CD4-positive, alpha-beta T cell treated with Interleukin-10 for 1 hour (primary cell): ENCODE data around the gene ATP2A3.
"Not testable (repeated sequence)": the region's sequence is repeated elsewhere in the genome, so short reads cannot be mapped to it uniquely, and the experiment has no call there.

Experiments
- DNase-seq: peaks from one replicate; pipeline ENCODE4 v3.0.0-alpha.2; 2020

The ATP2A3 gene

GRCh38 chr17:3954086-3954485, 10.2 kb downstream of the ATP2A3 start:
- DNase-seq: no peak

GRCh38 chr17:3953542-3953941, 10.7 kb downstream of the ATP2A3 start:
- no peak for DNase-seq

DNA sequence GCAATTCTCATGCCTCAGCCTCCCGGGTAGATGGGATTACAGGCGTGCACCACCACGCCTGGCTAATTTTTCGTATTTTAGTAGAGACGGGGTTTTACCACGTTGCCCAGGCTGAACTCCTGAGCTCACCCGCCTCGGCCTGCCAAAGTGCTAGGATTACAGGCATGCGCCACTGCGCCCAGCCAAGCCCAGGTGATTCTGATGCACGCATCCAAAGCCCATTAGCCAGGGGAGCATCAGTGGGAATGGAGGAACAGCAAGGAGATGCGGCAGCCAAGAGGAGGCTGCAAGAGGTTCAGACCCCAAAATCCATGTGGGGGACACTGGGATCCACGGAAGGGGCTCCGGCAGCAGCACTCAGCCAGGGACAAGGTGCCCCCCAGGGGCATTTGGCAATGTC, 12.1 kb downstream of the ATP2A3 start:
- DNase-seq: no peak

DNA sequence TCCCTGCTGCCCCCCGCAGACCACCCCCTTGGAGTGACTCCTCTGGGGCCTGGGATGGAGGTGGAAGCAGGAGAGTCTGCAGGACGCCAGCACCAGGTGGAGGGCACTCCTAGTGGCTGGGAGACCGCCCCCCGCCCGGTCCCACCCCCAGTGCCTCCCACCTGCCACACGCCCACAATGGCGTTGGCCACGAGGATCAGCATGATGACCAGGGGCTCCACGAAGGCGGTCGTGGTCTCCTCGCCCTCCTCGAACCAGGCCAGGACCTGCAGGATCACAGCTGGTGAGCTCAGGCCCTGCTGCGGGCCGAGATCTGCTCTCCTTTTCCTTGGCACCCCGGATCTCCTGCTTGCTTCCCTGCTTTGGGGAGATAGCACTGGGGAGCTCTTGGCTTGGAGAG, 12.8 kb downstream of the ATP2A3 start:
- no peak for DNase-seq

GRCh38 chr17:3951003-3951402, 13.2 kb downstream of the ATP2A3 start:
- no peak for DNase-seq

DNA sequence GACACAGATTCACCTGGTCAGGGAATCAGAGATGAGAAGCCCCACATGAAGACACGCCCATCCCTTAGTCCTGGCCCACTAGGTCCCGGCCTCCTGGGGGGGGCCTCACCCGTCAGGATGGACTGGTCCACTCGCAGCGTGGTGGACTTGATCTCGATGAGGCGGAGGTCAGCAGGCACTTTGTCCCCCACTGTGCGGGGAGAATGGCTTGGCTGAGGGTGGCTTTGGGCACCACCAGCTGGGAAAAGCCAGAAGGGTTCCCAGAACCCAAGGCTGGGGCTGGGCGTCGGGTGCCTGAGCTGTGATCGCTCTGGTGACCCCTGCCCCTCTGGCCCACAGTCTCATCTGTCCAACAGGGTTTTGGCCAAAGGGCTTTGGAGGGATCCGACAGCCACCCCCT, 13.7 kb downstream of the ATP2A3 start:
- no peak for DNase-seq

- no peak for DNase-seq
Observed at GRCh38 chr17:3949418-3949817, 14.8 kb downstream of the ATP2A3 start.

GRCh38 chr17:3948551-3948950, 15.7 kb downstream of the ATP2A3 start:
- not testable (repeated sequence) for DNase-seq

DNA sequence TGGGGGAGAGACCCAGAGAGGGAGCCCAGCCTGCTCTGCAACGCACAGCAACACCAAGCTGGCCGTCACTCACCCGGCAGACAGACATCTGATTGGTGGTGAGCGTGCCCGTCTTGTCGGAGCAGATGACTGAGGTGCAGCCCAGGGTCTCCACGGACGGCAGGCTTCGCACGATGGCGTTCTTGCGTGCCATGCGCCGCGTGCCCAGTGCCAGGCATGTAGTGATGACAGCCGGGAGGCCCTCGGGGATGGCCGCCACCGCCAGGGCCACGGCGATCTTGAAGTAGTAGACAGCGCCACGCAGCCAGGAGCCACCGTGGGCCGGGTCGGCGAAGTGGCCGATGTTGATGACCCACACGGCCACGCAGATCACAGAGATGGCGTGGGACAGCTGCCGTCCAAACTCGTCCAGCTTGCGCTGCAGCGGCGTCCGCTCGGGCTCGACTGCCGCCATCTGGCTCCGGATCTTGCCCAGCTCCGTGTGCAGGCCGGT, 16.9 kb downstream of the ATP2A3 start:
- no peak for DNase-seq

DNA sequence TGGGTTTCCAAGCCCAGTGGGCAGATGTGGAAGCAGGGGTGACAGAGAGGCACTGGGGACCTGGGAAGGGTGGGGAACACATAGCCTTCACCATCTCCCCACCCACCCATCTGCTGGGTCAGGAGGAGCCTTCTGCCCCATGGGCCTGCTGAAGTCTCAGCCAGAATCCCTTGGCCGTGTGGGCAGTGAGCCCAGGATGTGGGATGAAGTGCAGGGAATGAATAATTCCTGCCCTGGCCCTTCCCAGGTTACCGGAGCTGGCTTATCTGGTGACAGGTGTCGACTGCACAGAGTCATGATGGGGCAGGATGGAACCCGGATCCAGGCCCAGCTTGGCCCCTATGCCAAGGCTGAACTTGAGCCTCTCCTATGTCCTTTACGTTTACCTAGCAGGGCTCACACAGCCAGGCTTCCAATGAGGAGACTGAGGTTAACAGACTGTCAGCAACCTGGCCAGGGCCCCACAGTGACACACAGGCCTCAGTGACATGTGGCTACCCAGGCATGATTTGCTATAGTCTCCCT, 17.5 kb downstream of the ATP2A3 start:
- DNase-seq: no peak

- peak; percentile 52 for DNase-seq
Observed at GRCh38 chr17:3944485-3945388, 19.5 kb downstream of the ATP2A3 start.

- DNase-seq: no peak
Observed at GRCh38 chr17:3943240-3943891, 20.9 kb downstream of the ATP2A3 start.

DNA sequence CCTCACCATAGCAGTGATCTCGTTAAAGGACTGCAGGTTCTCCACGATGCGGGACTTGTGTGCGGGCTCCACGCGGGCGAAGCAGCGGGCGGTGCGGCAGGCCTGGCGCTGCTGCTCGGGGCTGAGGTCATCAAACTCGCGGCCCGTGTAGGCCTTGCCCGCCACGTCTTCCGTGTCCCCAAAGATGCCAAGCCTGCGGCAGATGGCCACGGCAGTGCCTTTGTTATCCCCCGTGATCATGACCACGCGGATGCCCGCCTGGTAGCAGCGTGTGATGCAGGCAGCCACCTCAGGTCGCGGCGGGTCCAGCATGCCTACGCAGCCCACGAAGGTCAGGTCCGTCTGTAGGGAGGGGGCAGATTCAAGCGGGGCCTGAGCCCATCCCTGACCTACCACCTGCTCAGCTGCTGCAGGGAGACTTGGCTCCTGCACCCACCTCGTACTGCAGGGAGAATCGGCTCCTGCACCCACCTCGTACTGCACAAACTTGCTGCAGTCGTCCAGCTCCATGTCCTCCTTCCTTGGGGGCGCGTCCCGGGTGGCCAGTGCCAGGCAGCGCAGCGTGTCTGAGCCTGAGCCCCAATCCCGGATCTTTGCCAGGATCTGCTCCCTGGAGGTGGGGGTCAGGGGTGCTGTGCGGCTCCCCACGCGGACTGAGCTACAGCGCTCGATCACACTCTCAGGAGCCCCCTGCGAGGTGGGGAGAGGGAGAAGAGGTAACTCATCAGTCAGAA, 23.1 kb downstream of the ATP2A3 start:
- no peak for DNase-seq

GRCh38 chr17:3937359-3937758, 26.9 kb downstream of the ATP2A3 start:
- no peak for DNase-seq

DNA sequence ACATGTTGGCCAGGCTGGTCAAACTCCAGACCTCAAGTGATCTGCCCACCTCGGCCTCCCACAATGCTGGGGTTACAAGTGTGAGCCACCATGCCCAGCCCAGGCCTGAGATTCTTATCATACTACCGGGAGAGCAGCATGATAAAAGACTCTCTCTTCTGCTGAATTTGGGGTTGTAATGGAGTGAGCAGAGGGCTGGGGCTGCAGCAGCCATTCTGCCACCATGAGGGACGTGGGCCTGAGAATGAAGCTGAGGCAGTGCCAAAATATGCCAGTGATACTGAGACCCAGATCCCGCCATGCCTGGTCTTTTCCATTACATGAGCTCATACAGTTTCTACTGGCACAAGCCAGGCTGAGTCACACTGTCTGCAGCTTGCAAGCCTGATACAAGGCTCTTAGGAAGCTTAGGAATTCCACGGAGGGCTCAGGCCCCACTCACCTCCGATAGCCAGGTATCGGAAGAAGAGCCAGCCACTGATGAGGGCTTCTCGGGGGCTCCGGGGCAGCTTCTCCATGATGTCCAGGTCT, 28.3 kb downstream of the ATP2A3 start:
- DNase-seq: no peak

- DNase-seq: peak; percentile 39
Observed at GRCh38 chr17:3935140-3935542, 29.1 kb downstream of the ATP2A3 start.

- DNase-seq: no peak
Observed at GRCh38 chr17:3929764-3930163, 34.5 kb downstream of the ATP2A3 start.

GRCh38 chr17:3929181-3929580, 35.1 kb downstream of the ATP2A3 start:
- DNase-seq: no peak

GRCh38 chr17:3928406-3928805, 35.8 kb downstream of the ATP2A3 start:
- no peak for DNase-seq

- DNase-seq: no peak
Observed at GRCh38 chr17:3927628-3928340, 36.5 kb downstream of the ATP2A3 start.

DNA sequence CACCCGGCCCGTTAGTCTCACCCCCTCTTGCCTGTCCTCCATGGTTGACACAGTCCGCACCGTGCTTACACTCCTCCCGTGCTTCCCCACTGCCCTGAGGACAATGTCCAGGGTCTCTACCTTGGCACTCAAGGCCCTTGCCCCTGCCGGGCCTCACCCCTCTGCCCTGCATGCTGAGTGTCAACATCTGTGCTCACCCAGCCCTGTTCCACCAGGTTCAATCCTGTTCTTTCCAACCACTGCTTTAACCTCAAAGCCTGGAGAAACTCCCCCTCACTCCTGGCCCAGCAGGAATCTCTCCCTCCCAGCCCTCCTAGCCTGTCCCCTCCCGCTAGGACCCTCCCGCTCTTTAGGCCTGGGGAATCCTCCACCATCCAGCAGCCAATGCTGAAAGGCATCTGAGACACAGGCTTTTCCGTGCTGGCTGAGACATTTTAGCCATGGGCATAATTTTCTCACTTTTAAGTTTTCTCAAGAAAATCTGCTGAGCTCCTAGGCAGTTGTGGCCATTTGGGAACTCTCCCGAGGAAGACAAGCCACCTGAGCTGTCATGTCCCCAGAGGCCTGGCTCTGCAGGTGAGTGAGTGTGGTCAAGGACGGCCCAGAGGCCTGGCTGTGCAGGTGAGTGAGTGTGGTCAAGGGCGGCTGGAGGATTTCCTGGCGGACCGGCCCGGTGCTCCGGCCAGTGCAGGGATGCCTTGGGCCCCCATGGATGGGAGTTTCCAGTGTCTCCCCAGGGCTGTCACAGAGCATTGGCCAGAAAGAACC, 37.2 kb downstream of the ATP2A3 start:
- no peak for DNase-seq
